Aorta (tissue), 5 donors: ENCODE measurements around the gene RAB3C. TPM values are rescaled to one million over a fixed set of nuclear protein-coding genes. Genes with fewer than 3 reads are reported as not detected.

Experiments used
- ATAC-seq: fragments of 200-7000 bp; cut with Tn5 transposase; one replicate; pipeline ENCODE4 v1.9.1; 2022; ENCODE audit warnings: moderate library complexity; ENCODE audit not compliant: low FRiP score
- DNase-seq, 2 donors: peaks; one replicate each; pipeline ENCODE4 v3.0.0-alpha.2; 2020
- H3K27ac ChIP-seq, 2 donors: one replicate each; pipeline ENCODE4 v1.5.1; 2013; ENCODE audit warnings: low read length in 2 of 2, mild to moderate bottlenecking in 2 of 2, moderate library complexity in 2 of 2, control low read depth in 1 of 2, inconsistent platforms in 1 of 2, low read depth in 1 of 2
- H3K27me3 ChIP-seq, 2 donors: one replicate each; pipeline ENCODE4 v1.6.1; 2013; ENCODE audit warnings: control low read depth in 1 of 2, low read length in 1 of 2, mild to moderate bottlenecking in 1 of 2, moderate library complexity in 1 of 2; ENCODE audit not compliant: insufficient read depth in 2 of 2, control insufficient read depth in 1 of 2
- H3K36me3 ChIP-seq, 2 donors: one replicate each; pipeline ENCODE4 v1.6.1; 2013; ENCODE audit warnings: control low read depth in 1 of 2, low read length in 1 of 2, mild to moderate bottlenecking in 1 of 2; ENCODE audit not compliant: insufficient read depth in 2 of 2, control insufficient read depth in 1 of 2
- H3K4me1 ChIP-seq, 2 donors: one replicate each; pipeline ENCODE4 v1.6.1; 2013; ENCODE audit warnings: low read length in 2 of 2, control low read depth in 1 of 2, mild to moderate bottlenecking in 1 of 2, moderate library complexity in 1 of 2; ENCODE audit not compliant: insufficient read depth in 2 of 2, control insufficient read depth in 1 of 2
- H3K4me3 ChIP-seq, 2 donors: one replicate each; pipeline ENCODE4 v1.5.1; 2013; ENCODE audit warnings: low read length in 2 of 2, control low read depth in 1 of 2, mild to moderate bottlenecking in 1 of 2
- H3K9me3 ChIP-seq: one replicate; pipeline ENCODE4 v1.6.1; 2013; ENCODE audit warnings: mild to moderate bottlenecking, low read length; ENCODE audit not compliant: control insufficient read depth
- WGBS, 2 donors: extraction: QIAGEN DNeasy Blood & Tissue Kit; methylation state at CpG; one replicate each; pipeline ENCODE4 v1.1.7; 2013; 5-methylcytosine and 5-hydroxymethylcytosine counted together
- intact Hi-C, 2 donors: fragments of 100-400 bp; cut with DNase I; formaldehyde crosslinking; loops; one replicate each; pipeline versions ENCODE4 v1.14.2 to v1.15.0; 2022
- polyA plus RNA-seq, 2 donors: library from polyadenylated mRNA; stranded (reverse); fragments of 200-250 nt; gene quantifications; one replicate each; pipeline ENCODE4 v1.2.3, GENCODE V29; 2013
- total RNA-seq, 2 donors: library from RNA; stranded (reverse); fragmentation: NEBNext Ultra II Directional; extraction: Animal tissue kit (Norgen Biotek cat#: 25700); gene quantifications; one replicate each; pipeline ENCODE4 v1.2.1, GENCODE V29; 2021
- donor health status: healthy with polysubstance abuse.
- donor health status: Bipolar disorder and iron deficiency.
- donor health status: DM: no; HTN: no; CAD: no.
- donor health status: DM: no; HTN: no; CAD: no.
- donor health status: DM: yes; HTN: yes; CAD: no.

Gene RAB3C
- total and polyA plus RNA-seq, 4 donors = 8.9 to 21.7 TPM; not detected in 2

DNA sequence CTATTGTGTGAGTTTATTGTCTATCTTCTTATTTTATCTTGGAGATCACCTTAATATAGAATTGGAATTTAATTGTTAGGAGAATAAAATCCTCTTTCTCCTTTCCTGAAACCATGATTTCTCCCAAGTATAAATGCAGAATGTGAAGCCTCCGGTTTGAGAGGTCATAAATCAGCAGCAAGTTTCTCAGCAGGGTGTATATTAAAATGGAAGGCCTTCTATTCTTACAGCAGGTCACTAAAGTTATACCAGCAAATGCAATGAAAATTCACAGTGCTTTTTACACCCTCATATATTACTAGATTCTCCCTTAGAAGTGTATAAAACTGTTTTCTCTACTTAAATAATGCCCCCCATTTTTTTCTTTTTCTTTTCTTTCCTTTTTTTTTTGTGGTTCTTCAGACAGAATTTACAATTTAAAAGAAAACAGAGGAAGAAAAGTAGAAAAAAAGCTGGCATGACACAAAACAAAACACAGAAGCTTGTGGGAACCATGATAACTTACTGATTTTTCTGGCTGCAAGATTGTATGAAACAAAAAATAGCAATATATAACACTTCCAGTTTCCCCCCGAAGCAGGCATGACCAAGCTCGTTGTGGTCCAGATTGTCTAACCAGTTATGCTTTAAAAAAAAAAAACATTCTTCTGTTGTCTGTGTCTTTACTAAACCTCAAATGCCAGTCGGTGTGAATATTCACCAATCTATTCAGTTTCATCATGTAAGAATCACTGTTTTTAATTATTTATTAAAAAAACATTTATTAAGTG, 211.2 kb downstream of the RAB3C start:
- intact Hi-C loops = no loop called here
- no peaks in the 10 kb centered on the region for H3K4me1 ChIP-seq
- H3K27ac ChIP-seq = no peak overlapping the region
- H3K9me3 ChIP-seq = peaks cover 1% of the 10 kb centered on the region
- ATAC-seq = no peak
- no peaks in the 10 kb centered on the region for H3K36me3 ChIP-seq
- H3K27me3 ChIP-seq = peaks cover 0 to 2% of the 10 kb centered on the region in 2 donors
- WGBS, 2 donors = 14 to 23% methylated on average over 4 of the region's 4 CpGs
- no peak for DNase-seq
- H3K4me3 ChIP-seq = no peak overlapping the region

DNA sequence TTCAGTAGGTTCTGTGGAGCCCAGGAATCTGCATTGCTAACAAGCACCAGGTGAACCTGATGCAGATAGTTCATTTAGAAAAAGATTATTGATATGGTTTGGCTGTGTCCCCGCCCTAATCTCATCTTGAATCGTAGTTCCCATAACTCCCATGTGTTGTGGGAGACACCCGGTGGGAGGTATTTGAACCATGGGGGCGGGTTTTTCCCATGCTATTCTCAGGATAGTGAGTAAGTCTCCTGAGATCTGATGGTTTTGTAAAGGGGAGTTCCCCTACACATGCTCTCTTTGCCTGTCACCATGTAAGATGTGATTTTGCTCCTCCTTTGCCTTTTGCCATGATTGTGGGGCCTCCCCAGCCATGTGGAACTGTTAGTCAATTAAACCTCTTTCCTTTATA, 212.0 kb downstream of the RAB3C start:
- no peak for DNase-seq
- no peak overlapping the region for H3K27ac ChIP-seq
- no peaks in the 10 kb centered on the region for H3K4me1 ChIP-seq
- H3K36me3 ChIP-seq = no peaks in the 10 kb centered on the region
- 90 to 96% methylated on average over 4 of the region's 4 CpGs for WGBS, 2 donors
- intact Hi-C loops = no loop called here
- peaks cover 0 to 2% of the 10 kb centered on the region in 2 donors for H3K27me3 ChIP-seq
- peaks cover 1% of the 10 kb centered on the region for H3K9me3 ChIP-seq
- H3K4me3 ChIP-seq = no peak overlapping the region
- no peak for ATAC-seq

DNA sequence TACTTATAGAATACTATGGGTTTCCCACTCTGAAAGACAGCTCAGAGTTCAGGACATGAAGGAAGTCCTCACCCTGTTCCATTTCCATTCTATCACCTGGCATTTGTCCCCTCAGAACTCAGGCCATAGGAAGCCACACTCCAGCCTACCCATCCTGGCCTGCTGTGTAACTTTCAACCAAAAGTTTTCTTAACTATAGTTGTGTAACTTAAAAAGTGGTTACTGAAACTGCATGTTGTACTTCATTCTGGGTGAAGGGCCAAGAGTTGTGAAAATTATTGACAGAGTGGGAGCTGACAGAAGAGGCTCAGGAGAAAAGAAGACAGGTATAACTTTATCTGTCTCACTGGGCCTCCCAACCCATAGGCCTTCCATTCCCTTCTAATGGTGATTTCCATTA, 212.5 kb downstream of the RAB3C start:
- H3K36me3 ChIP-seq = no peaks in the 10 kb centered on the region
- H3K4me3 ChIP-seq = no peak overlapping the region
- no peak for ATAC-seq
- intact Hi-C loops = no loop called here
- no peak overlapping the region for H3K27ac ChIP-seq
- H3K9me3 ChIP-seq = peaks cover 1% of the 10 kb centered on the region
- no peak for DNase-seq
- H3K4me1 ChIP-seq = no peaks in the 10 kb centered on the region
- H3K27me3 ChIP-seq = peaks cover 0 to 2% of the 10 kb centered on the region in 2 donors

DNA sequence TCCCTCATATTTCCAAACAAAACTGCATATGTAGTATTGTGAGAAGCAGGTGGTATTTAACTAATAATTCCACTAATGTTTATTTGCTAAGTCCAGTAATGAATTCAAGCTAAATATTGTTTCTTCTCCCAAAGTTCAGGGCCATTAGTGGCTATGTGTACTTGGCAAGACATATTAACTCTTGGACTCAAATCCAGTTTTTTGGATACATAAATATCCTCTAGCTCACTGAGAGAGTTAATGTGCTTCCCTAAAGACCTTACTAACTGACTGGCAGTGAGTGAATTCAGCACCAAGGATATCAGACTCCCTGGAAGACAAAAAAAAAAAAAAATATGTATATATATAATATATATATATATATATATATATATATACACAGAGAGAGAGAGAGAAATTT, 214.1 kb downstream of the RAB3C start:
- Histone ChIP-seq H3K36me3 (no peaks in the 10 kb centered on the region), H3K9me3 (no peaks in the 10 kb centered on the region), H3K27me3 (peaks cover 0 to 2% of the 10 kb centered on the region in 2 donors), H3K4me3 (no peak overlapping the region), H3K27ac (no peak overlapping the region), H3K4me1 (no peaks in the 10 kb centered on the region)
- intact Hi-C loops = no loop called here
- DNase-seq = no peak
- ATAC-seq = no peak

DNA sequence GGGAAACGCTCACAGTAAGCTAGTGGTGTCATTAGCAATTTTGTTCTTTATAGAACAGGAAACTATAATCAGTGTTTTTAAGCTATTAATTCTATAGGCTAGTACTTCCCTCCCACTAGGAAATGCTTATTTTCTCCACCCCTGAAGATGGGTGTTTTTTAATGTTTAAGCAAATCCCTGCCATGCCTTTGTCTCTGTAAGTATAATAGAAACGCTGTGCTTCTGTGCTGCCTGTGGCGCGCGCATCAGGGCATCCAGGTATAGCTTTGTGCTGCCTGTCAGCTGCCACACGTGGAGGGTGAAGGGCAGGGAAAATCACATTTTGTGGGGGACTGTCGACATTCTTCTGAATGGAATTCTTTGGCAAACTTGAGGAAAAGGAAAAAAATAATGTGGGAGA, 217.5 kb downstream of the RAB3C start:
- WGBS, 2 donors = 75 to 78% methylated on average over 7 of the region's 7 CpGs

DNA sequence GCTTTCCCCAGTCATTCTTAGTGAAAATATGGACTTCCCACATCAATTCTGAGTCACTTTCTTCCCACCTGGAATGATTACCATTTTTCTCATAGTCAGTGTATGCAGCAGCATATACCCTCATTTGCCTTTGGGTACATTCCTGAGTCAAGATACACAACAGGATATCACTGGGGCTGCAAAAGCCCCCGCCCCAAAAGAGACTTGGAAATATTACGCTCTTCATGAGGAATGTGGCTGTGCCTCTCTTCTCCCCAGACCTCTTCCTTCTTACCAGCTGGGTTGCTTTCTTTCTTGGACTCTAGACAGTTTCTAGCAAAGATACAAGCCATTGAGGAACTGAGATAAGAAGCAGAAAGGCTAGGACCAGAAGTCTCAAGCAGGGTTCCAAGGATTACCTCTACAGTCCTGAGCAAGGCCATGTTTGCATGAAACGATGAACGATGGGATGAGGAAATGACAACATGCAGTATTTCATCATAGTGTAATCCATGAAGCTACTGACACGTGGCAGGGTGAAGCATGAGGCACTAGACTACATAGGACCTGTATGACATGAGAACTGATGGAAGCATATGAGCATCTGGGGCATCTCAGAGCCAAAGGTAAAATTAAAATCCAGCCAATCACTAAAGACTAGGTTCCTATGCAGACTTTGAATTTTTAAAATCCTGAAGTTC, 218.1 kb downstream of the RAB3C start:
- no peaks in the 10 kb centered on the region for H3K9me3 ChIP-seq
- DNase-seq = no peak
- 84 to 87% methylated on average over 5 of the region's 5 CpGs for WGBS, 2 donors
- no peak overlapping the region for H3K4me3 ChIP-seq
- intact Hi-C loops = no loop called here
- H3K36me3 ChIP-seq = no peaks in the 10 kb centered on the region
- H3K27me3 ChIP-seq = peaks cover 0 to 2% of the 10 kb centered on the region in 2 donors
- ATAC-seq = no peak
- H3K27ac ChIP-seq = no peak overlapping the region
- no peaks in the 10 kb centered on the region for H3K4me1 ChIP-seq

More for the DNA sequence above, 217.5 kb downstream of the RAB3C start:
- H3K36me3 ChIP-seq = no peaks in the 10 kb centered on the region
- DNase-seq (no peak), ATAC-seq (no peak)
- no peak overlapping the region for H3K4me3 ChIP-seq
- no peaks in the 10 kb centered on the region for H3K4me1 ChIP-seq
- peaks cover 0 to 2% of the 10 kb centered on the region in 2 donors for H3K27me3 ChIP-seq
- intact Hi-C loops = no loop called here
- no peak overlapping the region for H3K27ac ChIP-seq
- no peaks in the 10 kb centered on the region for H3K9me3 ChIP-seq

DNA sequence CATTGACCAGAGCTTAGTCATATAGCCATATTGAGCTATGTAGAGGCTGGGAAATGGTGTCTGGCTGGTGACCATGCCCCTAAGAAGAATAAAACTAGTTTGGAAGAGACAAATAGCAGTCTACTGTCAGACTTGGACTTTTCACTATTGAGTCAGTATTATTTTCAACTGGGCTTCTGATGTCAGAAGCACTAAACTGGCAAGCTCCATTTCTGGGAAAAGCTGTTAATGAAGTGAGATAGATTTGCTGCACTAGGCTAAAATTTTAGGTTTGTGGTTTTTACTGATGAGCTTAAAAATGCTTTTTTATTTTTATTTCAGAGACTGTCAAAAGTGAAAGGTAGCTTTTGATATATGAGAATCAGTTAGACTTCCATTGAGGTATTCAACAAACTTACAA, 220.2 kb downstream of the RAB3C start:
- Histone ChIP-seq H3K27ac (no peak overlapping the region), H3K4me3 (no peak overlapping the region), H3K36me3 (no peaks in the 10 kb centered on the region), H3K27me3 (no peaks in the 10 kb centered on the region), H3K9me3 (no peaks in the 10 kb centered on the region), H3K4me1 (no peaks in the 10 kb centered on the region)
- intact Hi-C loops = no loop called here
- ATAC-seq = no peak
- DNase-seq = no peak

DNA sequence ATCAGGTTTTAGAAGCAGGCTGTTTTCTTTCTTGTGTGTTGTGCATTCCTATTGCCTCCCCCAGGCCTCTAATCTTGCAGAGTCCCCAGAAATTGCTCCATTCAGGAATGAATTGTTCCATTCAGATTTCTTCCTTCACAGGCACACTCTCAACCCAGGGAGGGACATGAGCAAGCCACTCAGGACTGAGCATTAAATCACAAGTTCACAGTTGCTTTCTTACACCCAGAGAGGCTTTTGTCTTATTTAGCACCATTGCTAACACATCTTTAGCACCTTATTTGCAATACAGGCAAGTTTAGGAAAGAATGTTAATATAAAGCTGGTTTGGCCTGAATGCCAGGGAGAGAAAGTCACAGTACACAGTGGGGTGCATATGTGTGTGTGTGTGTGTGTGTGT, 221.4 kb downstream of the RAB3C start:
- Histone ChIP-seq H3K9me3 (no peaks in the 10 kb centered on the region), H3K4me3 (no peak overlapping the region), H3K27me3 (no peaks in the 10 kb centered on the region), H3K36me3 (no peaks in the 10 kb centered on the region), H3K4me1 (no peaks in the 10 kb centered on the region), H3K27ac (no peak overlapping the region)
- intact Hi-C loops = no loop called here
- ATAC-seq (no peak), DNase-seq (no peak)

DNA sequence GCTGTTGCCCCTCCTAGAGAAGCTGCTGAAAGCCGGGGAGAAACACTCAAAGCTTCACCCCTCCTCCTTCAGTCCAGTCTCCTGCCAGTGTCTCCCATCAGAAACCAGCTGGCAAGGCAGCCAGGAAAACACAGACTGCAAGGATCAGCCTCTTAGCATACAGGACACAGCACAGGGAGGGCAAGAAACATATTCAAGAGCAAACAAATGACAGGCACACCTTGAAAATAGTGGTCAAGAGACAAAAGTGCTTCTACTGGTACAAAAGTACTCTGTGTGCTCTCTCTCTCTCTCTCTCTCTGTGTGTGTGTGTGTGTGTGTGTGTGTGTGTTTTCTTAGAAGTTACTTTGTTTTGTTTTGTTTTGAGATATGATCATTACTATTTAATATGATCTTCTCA, 227.2 kb downstream of the RAB3C start:
- Histone ChIP-seq H3K9me3 (no peaks in the 10 kb centered on the region), H3K4me1 (no peaks in the 10 kb centered on the region), H3K36me3 (no peaks in the 10 kb centered on the region), H3K4me3 (no peak overlapping the region), H3K27me3 (no peaks in the 10 kb centered on the region), H3K27ac (no peak overlapping the region)
- intact Hi-C loops = no loop called here
- 30 to 50% methylated on average over 1 of the region's 1 CpG for WGBS, 2 donors
- DNase-seq = no peak
- no peak for ATAC-seq
